ENCODE results near the gene PCCB.
A peak's percentile ranks its signal among the peaks of the same experiment; 100 is the strongest.

GRCh38 chr3:136343446-136343845, 93.3 kb downstream of the PCCB start:
- no peak for TF ChIP-seq POLR2A (IDR thresholded peaks at IDR 0.05)
- no peak for TF ChIP-seq CTCF (IDR thresholded peaks at IDR 0.05)
- TF ChIP-seq POLR2AphosphoS5 (IDR thresholded peaks at IDR 0.05) = peak in 1 of 3 donors; percentile 26
- TF ChIP-seq EP300 (IDR thresholded peaks at IDR 0.05) = no peak

All from stomach (tissue), 4 donors.